ENCODE data around the gene CLPSL2.
A peak's percentile ranks its signal among the peaks of the same experiment; 100 is the strongest.
"Not testable (repeated sequence)": the region's sequence is repeated elsewhere in the genome, so short reads cannot be mapped to it uniquely, and the experiment has no call there.

Gene CLPSL2

GRCh38 chr6:35733633-35734032, 42.8 kb upstream of the CLPSL2 start:
- Histone ChIP-seq H3K27ac (ENCODE audit: low read depth, low read length, poor library complexity, severe bottlenecking) (peak overlapping the region; percentile 97), H4K20me1 (ENCODE audit: insufficient read depth, low read length) (no peaks in the 10 kb centered on the region), H3K4me3 (ENCODE audit: low read depth, low read length, poor library complexity, severe bottlenecking) (no peak overlapping the region), H3F3A (ENCODE audit: insufficient read depth, low read length) (peaks cover 9% of the 10 kb centered on the region; the same call in 1 of the 2 replicates), H3K9me2 (ENCODE audit: low read depth, low read length) (no peaks in the 10 kb centered on the region), H3K79me2 (ENCODE audit: insufficient read depth, low read length) (no peaks in the 10 kb centered on the region), H3K9ac (ENCODE audit: low read length) (no peak overlapping the region), H3K27me3 (ENCODE audit: insufficient read depth, low read length) (no peaks in the 10 kb centered on the region), H3K4me1 (ENCODE audit: insufficient read depth, low read length, severe bottlenecking) (peaks cover 57% of the 10 kb centered on the region), H3K4me2 (ENCODE audit: low read length) (no peak overlapping the region), H2AFZ (ENCODE audit: low read length) (no peak overlapping the region), H3K9me3 (ENCODE audit: low read length) (no peaks in the 10 kb centered on the region), H3K36me3 (ENCODE audit: insufficient read depth, low read length) (no peaks in the 10 kb centered on the region)
- TF ChIP-seq CTCF (IDR thresholded peaks at IDR 0.05; ENCODE audit: low read length), result no peak
- no peak for TF ChIP-seq EZH2 (IDR thresholded peaks at IDR 0.05; ENCODE audit: borderline replicate concordance, low read length)

- H3K36me3 ChIP-seq (ENCODE audit: insufficient read depth, low read length); H2AFZ ChIP-seq (ENCODE audit: low read length); H3K9ac ChIP-seq (ENCODE audit: low read length): not testable (repeated sequence)
These were observed 42.1 kb upstream of the CLPSL2 start for GRCh38 chr6:35734319-35734718.

GRCh38 chr6:35735452-35735851, 40.9 kb upstream of the CLPSL2 start:
- H3K36me3 ChIP-seq (ENCODE audit: insufficient read depth, low read length), result no peaks in the 10 kb centered on the region
- H3K4me2 ChIP-seq (ENCODE audit: low read length), result no peak overlapping the region
- no peak for TF ChIP-seq EZH2 (IDR thresholded peaks at IDR 0.05; ENCODE audit: borderline replicate concordance, low read length)
- no peak for TF ChIP-seq CTCF (IDR thresholded peaks at IDR 0.05; ENCODE audit: low read length)
- H3K27me3 ChIP-seq (ENCODE audit: insufficient read depth, low read length), result no peaks in the 10 kb centered on the region
- no peaks in the 10 kb centered on the region for H3K79me2 ChIP-seq (ENCODE audit: insufficient read depth, low read length)
- H4K20me1 ChIP-seq (ENCODE audit: insufficient read depth, low read length), result no peaks in the 10 kb centered on the region
- H2AFZ ChIP-seq (ENCODE audit: low read length), result no peak overlapping the region
- no peak overlapping the region for H3K9ac ChIP-seq (ENCODE audit: low read length)
- H3F3A ChIP-seq (ENCODE audit: insufficient read depth, low read length), result peaks cover 4% of the 10 kb centered on the region; the same call in 1 of the 2 replicates
- H3K27ac ChIP-seq (ENCODE audit: low read depth, low read length, poor library complexity, severe bottlenecking), result no peak overlapping the region
- peaks cover 39% of the 10 kb centered on the region for H3K4me1 ChIP-seq (ENCODE audit: insufficient read depth, low read length, severe bottlenecking)
- no peak overlapping the region for H3K4me3 ChIP-seq (ENCODE audit: low read depth, low read length, poor library complexity, severe bottlenecking)
- H3K9me3 ChIP-seq (ENCODE audit: low read length), result no peaks in the 10 kb centered on the region
- no peaks in the 10 kb centered on the region for H3K9me2 ChIP-seq (ENCODE audit: low read depth, low read length)

More at GRCh38 chr6:35734319-35734718, 42.1 kb upstream of the CLPSL2 start:
- H3K4me2 ChIP-seq (ENCODE audit: low read length); H3K79me2 ChIP-seq (ENCODE audit: insufficient read depth, low read length); H3F3A ChIP-seq (ENCODE audit: insufficient read depth, low read length); H3K9me3 ChIP-seq (ENCODE audit: low read length); H4K20me1 ChIP-seq (ENCODE audit: insufficient read depth, low read length); H3K27me3 ChIP-seq (ENCODE audit: insufficient read depth, low read length); H3K4me3 ChIP-seq (ENCODE audit: low read depth, low read length, poor library complexity, severe bottlenecking); H3K9me2 ChIP-seq (ENCODE audit: low read depth, low read length): not testable (repeated sequence)
- peaks cover 50% of the 10 kb centered on the region for H3K4me1 ChIP-seq (ENCODE audit: insufficient read depth, low read length, severe bottlenecking)
- peak overlapping the region; percentile 97 for H3K27ac ChIP-seq (ENCODE audit: low read depth, low read length, poor library complexity, severe bottlenecking)

- Histone ChIP-seq H3K79me2 (ENCODE audit: insufficient read depth, low read length) (no peaks in the 10 kb centered on the region), H4K20me1 (ENCODE audit: insufficient read depth, low read length) (no peaks in the 10 kb centered on the region), H3K4me3 (ENCODE audit: low read depth, low read length, poor library complexity, severe bottlenecking) (no peak overlapping the region), H3K9me3 (ENCODE audit: low read length) (no peaks in the 10 kb centered on the region), H3K4me2 (ENCODE audit: low read length) (no peak overlapping the region), H3K27ac (ENCODE audit: low read depth, low read length, poor library complexity, severe bottlenecking) (peak overlapping the region; percentile 4), H3K36me3 (ENCODE audit: insufficient read depth, low read length) (no peaks in the 10 kb centered on the region), H2AFZ (ENCODE audit: low read length) (no peak overlapping the region), H3F3A (ENCODE audit: insufficient read depth, low read length) (peaks cover 4% of the 10 kb centered on the region; the same call in 1 of the 2 replicates), H3K27me3 (ENCODE audit: insufficient read depth, low read length) (no peaks in the 10 kb centered on the region), H3K9me2 (ENCODE audit: low read depth, low read length) (no peaks in the 10 kb centered on the region), H3K4me1 (ENCODE audit: insufficient read depth, low read length, severe bottlenecking) (peaks cover 32% of the 10 kb centered on the region), H3K9ac (ENCODE audit: low read length) (no peak overlapping the region)
- TF ChIP-seq CTCF (IDR thresholded peaks at IDR 0.05; ENCODE audit: low read length) (peak; percentile 97), EZH2 (IDR thresholded peaks at IDR 0.05; ENCODE audit: borderline replicate concordance, low read length) (no peak)
These were observed 40.0 kb upstream of the CLPSL2 start for GRCh38 chr6:35736253-35736894.
